DND-41 (cell line): ENCODE data around the gene EML6.

Source experiments
- ATAC-seq: fragments of 200-7000 bp; cut with Tn5 transposase; 3 replicates; pipeline ENCODE4 v1.9.1; 2021; ENCODE audit warnings: low read depth; ENCODE audit not compliant: insufficient read depth
- DNase-seq: peaks from one replicate; pipeline ENCODE4 v3.0.0-alpha.2; 2020
- H2AFZ ChIP-seq: 2 replicates; pipeline ENCODE4 v1.6.0; 2012; ENCODE audit warnings: low read depth, low read length
- H3K27ac ChIP-seq: 2 replicates; pipeline ENCODE4 v1.5.1; 2012; ENCODE audit warnings: low read length, inconsistent platforms
- H3K27me3 ChIP-seq: fragments of 200-600 bp; sonication (generic); 2 replicates; pipeline ENCODE4 v1.6.0; 2012; ENCODE audit warnings: low read length, mild to moderate bottlenecking, inconsistent platforms; ENCODE audit not compliant: insufficient read depth, poor library complexity
- H3K36me3 ChIP-seq: 2 replicates; pipeline ENCODE4 v1.5.1; 2012; ENCODE audit warnings: low read length, inconsistent platforms; ENCODE audit not compliant: insufficient read depth
- H3K4me1 ChIP-seq: 2 replicates; pipeline ENCODE4 v1.5.1; 2012; ENCODE audit warnings: mild to moderate bottlenecking, low read length; ENCODE audit not compliant: insufficient read depth
- H3K4me2 ChIP-seq: 2 replicates; pipeline ENCODE4 v1.6.0; 2012; ENCODE audit warnings: mild to moderate bottlenecking, moderate library complexity, low read length, inconsistent platforms; ENCODE audit not compliant: insufficient read depth
- H3K4me3 ChIP-seq, 2 experiments: fragments of 200-600 bp in 1 of 2; shearing (Covaris generic) in 1 of 2; 2 replicates each; pipeline ENCODE4 v1.5.1; 2012 to 2016; ENCODE audit warnings: inconsistent platforms in 2 of 2, low read length in 2 of 2, mild to moderate bottlenecking in 2 of 2, low read depth in 1 of 2, moderate library complexity in 1 of 2
- H3K79me2 ChIP-seq: 2 replicates; pipeline ENCODE4 v1.6.0; 2012; ENCODE audit warnings: low read length, inconsistent platforms; ENCODE audit not compliant: insufficient read depth
- H3K9ac ChIP-seq: 2 replicates; pipeline ENCODE4 v1.6.0; 2012; ENCODE audit warnings: low read depth, mild to moderate bottlenecking, inconsistent platforms, low read length, moderate library complexity
- H3K9me3 ChIP-seq: 2 replicates; pipeline ENCODE4 v1.5.1; 2012; ENCODE audit warnings: low read length, moderate library complexity, mild to moderate bottlenecking, inconsistent platforms; ENCODE audit not compliant: insufficient read depth, severe bottlenecking
- H4K20me1 ChIP-seq: 2 replicates; pipeline ENCODE4 v1.6.0; 2012; ENCODE audit warnings: low read length; ENCODE audit not compliant: insufficient read depth
- EZH2 ChIP-seq: IDR thresholded peaks from 3 replicates; pipeline ENCODE4 v1.6.1; 2012; ENCODE audit warnings: borderline replicate concordance, low read depth, mild to moderate bottlenecking, moderate library complexity, low read length, inconsistent platforms; ENCODE audit not compliant: severe bottlenecking
- TF ChIP-seq, protein P1 (sequence below): IDR thresholded peaks from 2 replicates; pipeline ENCODE4 v1.5.1; 2012; ENCODE audit warnings: borderline replicate concordance, low read length, moderate library complexity, mild to moderate bottlenecking; ENCODE audit not compliant: poor library complexity, severe bottlenecking; ENCODE audit errors: extremely low read depth

EML6 gene

DNA sequence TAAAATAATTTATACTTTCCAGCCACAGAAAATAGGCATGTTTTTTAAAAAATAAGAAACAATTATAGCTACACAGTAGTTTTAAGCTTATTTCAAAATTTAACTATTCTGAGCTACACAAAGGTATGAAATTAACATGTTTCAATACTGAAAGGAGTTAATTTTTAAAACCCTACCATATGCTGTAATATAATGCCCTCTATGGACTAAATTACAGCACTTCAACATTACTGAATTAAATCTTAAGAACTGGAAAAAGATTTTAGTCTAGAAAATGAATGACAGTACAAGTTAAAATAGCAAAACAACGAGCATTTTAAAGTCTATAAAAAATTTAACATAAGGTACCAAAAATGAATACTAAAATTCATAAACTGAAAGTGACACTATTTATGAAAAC lies 290.5 kb downstream of the EML6 start:
- no peaks in the 10 kb centered on the region for H3K27me3 ChIP-seq
- no peak overlapping the region for H3K4me3 ChIP-seq
- ATAC-seq (no peak), DNase-seq (no peak)
- H3K79me2 ChIP-seq, result peaks cover 100% of the 10 kb centered on the region
- H4K20me1 ChIP-seq, result peaks cover 48% of the 10 kb centered on the region
- H3K4me1 ChIP-seq, result peaks cover 30% of the 10 kb centered on the region
- peaks cover 16% of the 10 kb centered on the region; the same call in 1 of the 2 replicates for H3K36me3 ChIP-seq
- no peak overlapping the region for H2AFZ ChIP-seq
- TF ChIP-seq, protein P1, sequence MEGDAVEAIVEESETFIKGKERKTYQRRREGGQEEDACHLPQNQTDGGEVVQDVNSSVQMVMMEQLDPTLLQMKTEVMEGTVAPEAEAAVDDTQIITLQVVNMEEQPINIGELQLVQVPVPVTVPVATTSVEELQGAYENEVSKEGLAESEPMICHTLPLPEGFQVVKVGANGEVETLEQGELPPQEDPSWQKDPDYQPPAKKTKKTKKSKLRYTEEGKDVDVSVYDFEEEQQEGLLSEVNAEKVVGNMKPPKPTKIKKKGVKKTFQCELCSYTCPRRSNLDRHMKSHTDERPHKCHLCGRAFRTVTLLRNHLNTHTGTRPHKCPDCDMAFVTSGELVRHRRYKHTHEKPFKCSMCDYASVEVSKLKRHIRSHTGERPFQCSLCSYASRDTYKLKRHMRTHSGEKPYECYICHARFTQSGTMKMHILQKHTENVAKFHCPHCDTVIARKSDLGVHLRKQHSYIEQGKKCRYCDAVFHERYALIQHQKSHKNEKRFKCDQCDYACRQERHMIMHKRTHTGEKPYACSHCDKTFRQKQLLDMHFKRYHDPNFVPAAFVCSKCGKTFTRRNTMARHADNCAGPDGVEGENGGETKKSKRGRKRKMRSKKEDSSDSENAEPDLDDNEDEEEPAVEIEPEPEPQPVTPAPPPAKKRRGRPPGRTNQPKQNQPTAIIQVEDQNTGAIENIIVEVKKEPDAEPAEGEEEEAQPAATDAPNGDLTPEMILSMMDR, result peak; percentile 40
- TF ChIP-seq EZH2, result no peak
- no peaks in the 10 kb centered on the region for H3K9me3 ChIP-seq
- H3K9ac ChIP-seq, result no peak overlapping the region
- no peak overlapping the region for H3K27ac ChIP-seq
- H3K4me2 ChIP-seq, result no peak overlapping the region

DNA sequence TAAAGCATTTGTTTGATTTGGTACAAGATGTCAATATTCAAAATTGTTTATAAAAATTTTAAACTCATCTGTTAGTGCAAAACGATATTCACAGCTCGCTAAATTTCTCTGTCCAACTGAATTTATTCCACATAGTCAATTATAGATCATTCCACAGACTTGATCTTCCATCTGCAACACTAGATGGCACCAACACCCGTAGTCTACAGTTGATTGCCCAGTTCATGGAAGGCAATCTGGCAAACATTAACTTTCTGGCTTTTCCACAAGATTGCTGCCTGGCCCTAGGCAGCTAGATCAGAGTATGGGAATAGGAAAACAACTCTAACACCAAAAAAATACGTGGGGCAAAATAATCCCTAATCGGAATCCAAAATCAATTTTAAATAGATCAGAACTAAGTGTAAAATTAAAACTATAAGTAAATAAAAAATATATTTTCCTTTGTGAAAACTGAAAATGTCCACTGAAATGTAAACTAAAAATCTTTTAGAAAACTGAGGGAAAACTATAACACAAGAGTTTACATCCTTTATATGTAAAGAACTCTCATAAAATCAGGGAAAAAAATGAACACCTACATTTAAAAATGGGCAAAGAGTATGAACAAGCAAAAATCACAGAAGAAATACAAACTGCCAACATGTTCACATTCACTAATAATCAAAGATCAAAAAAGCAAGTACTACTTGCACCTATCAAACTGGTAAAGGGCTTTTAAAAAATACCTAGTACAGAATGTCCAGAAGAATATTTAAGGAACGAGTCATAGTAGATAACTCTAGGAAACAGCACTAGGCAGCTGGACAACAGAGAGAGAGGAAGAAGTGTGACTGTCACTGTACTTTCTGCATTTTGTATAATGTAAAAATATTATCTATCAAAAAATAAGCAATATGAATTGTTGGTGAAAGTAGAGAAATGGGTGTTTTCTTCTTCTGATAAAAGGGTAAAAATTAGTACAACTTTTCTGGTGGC lies 291.8 kb downstream of the EML6 start:
- peaks cover 48% of the 10 kb centered on the region for H4K20me1 ChIP-seq
- DNase-seq, result peak; percentile 47
- no peak overlapping the region for H3K4me3 ChIP-seq
- no peak overlapping the region for H3K4me2 ChIP-seq
- TF ChIP-seq, protein P1, result peak; percentile 74
- TF ChIP-seq EZH2, result no peak
- no peaks in the 10 kb centered on the region for H3K27me3 ChIP-seq
- H3K79me2 ChIP-seq, result peaks cover 100% of the 10 kb centered on the region
- no peak overlapping the region for H2AFZ ChIP-seq
- H3K9me3 ChIP-seq, result no peaks in the 10 kb centered on the region
- H3K27ac ChIP-seq, result no peak overlapping the region
- peaks cover 21% of the 10 kb centered on the region; the same call in 1 of the 2 replicates for H3K36me3 ChIP-seq
- no peak overlapping the region for H3K9ac ChIP-seq
- H3K4me1 ChIP-seq, result peaks cover 26% of the 10 kb centered on the region
- peak; percentile 65; the same call in 2 of the 3 replicates for ATAC-seq

DNA sequence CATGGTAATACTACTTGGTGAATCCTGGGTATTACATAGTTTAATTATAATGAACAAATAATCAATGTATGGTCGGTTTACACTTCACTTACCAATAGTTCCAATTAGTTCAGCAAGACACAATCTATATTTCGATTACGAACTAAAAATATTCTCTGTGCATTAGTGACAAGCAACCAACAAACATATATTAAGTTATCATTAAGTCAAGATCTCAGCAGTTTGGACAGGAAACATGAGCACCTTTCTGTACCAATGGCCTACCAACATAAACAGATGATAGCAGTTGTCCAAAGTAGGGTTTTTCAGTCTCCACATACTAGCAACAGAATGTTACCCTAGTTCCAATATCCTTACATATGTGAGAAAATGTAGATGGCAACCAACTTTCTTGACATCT lies 294.0 kb downstream of the EML6 start:
- H3K4me1 ChIP-seq, result peaks cover 7% of the 10 kb centered on the region; the same call in 1 of the 2 replicates
- no peak overlapping the region for H3K4me2 ChIP-seq
- H3K27me3 ChIP-seq, result no peaks in the 10 kb centered on the region
- DNase-seq (no peak), ATAC-seq (no peak)
- no peak overlapping the region for H3K9ac ChIP-seq
- peaks cover 100% of the 10 kb centered on the region for H3K79me2 ChIP-seq
- no peak overlapping the region for H3K4me3 ChIP-seq
- no peak overlapping the region for H2AFZ ChIP-seq
- no peak for TF ChIP-seq EZH2
- TF ChIP-seq, protein P1, result no peak
- H3K36me3 ChIP-seq, result peaks cover 23% of the 10 kb centered on the region
- H4K20me1 ChIP-seq, result peaks cover 54% of the 10 kb centered on the region
- no peaks in the 10 kb centered on the region for H3K9me3 ChIP-seq
- H3K27ac ChIP-seq, result no peak overlapping the region
